ENCODE data around the gene SRXN1. TPM values are rescaled to one million over a fixed set of nuclear protein-coding genes. Genes with fewer than 3 reads are reported as not detected.

Gene SRXN1
- total and polyA plus RNA-seq, 2 donors (not counting 3 experiments of a cell fraction or from before 2014, with no cell fraction given) = 19.3 to 24.9 TPM

GRCh38 chr20:634148-634925, 18.7 kb downstream of the SRXN1 start:
- no TSS peak for BruUV-seq (replicated peaks)
- no peak for TF ChIP-seq EZH2 (IDR thresholded peaks at IDR 0.05; ENCODE audit: borderline replicate concordance, low read depth, low read length, severe bottlenecking)
- no peak for TF ChIP-seq FOS (IDR thresholded peaks at IDR 0.05; ENCODE audit: borderline replicate concordance, insufficient read depth, low read length)
- no peak for TF ChIP-seq JUN (IDR thresholded peaks at IDR 0.05; ENCODE audit: borderline replicate concordance, insufficient read depth, insufficient read length, low read depth)
- no peak for TF ChIP-seq POLR2A (IDR thresholded peaks at IDR 0.05; ENCODE audit: low read depth, low read length)
- no peak for TF ChIP-seq MAX (IDR thresholded peaks at IDR 0.05; ENCODE audit: insufficient read depth, insufficient read length)
- TF ChIP-seq CTCF (IDR thresholded peaks at IDR 0.05; ENCODE audit: extremely low read depth in 1 of 2, insufficient read depth in 1 of 2, low read depth in 1 of 2, low read length in 2 of 2) = no peak
- no peak for TF ChIP-seq MYC (IDR thresholded peaks at IDR 0.05; ENCODE audit: low read depth, low read length)
- TF ChIP-seq POLR2AphosphoS5 (IDR thresholded peaks at IDR 0.05; ENCODE audit: insufficient read depth, low read depth, low read length) = no peak
- no peak for TF ChIP-seq GATA2 (IDR thresholded peaks at IDR 0.05; ENCODE audit: insufficient read depth, insufficient read length, low read depth, low read length)

More at GRCh38 chr20:634148-634925, 18.7 kb downstream of the SRXN1 start:
- Histone ChIP-seq H2AFZ (ENCODE audit: low read depth, low read length) (no peak overlapping the region), H3K4me2 (ENCODE audit: insufficient read depth, low read length) (no peak overlapping the region), H3K4me3 (replicated peaks in 1 of 3; ENCODE audit: insufficient read depth in 1 of 3, low read depth in 1 of 3, low read length in 3 of 3) (no peak overlapping the region), H3K27me3 (ENCODE audit: control insufficient read depth in 2 of 2, insufficient read depth in 2 of 2, low read length in 2 of 2) (peaks cover 4 to 6% of the 10 kb centered on the region in 2 experiments), H3K4me1 (ENCODE audit: control insufficient read depth, extremely low read depth, insufficient read depth, low read length) (no peaks in the 10 kb centered on the region), H3K9me3 (replicated peaks; ENCODE audit: control insufficient read depth, insufficient read depth, low read length) (no peaks in the 10 kb centered on the region), H3K36me3 (ENCODE audit: control insufficient read depth in 2 of 2, extremely low read depth in 1 of 2, insufficient read depth in 2 of 2, low read length in 2 of 2) (no peaks in the 10 kb centered on the region), H3K9me1 (replicated peaks; ENCODE audit: control insufficient read depth, extremely low read depth, insufficient read depth, low read length) (no peaks in the 10 kb centered on the region), H3K27ac (ENCODE audit: insufficient read depth, low read depth, low read length) (no peak overlapping the region), H3K9ac (replicated peaks; ENCODE audit: extremely low read depth, insufficient read depth, low read length) (no peak overlapping the region), H4K20me1 (replicated peaks; ENCODE audit: control insufficient read depth, extremely low read depth, insufficient read depth, low read length) (no peaks in the 10 kb centered on the region), H3K79me2 (ENCODE audit: control insufficient read depth, insufficient read depth, low read length) (no peaks in the 10 kb centered on the region)
- ChIA-PET POLR2A (no interaction called here), CTCF (interaction anchor here (2.8 kb wide), 1 partner anchor 11 kb away, joined by 11 read pairs; no protein-coding TSS in a partner anchor)
- dilution Hi-C loops (cut with MboI; ENCODE audit: extremely low pct_ligation_motif_present, low sequenced_read_pairs) = no loop called here
- intact Hi-C loops (cut with micrococcal nuclease) = no loop called here
- FAIRE-seq (no peak), DNase-seq (ENCODE audit: low read depth, low spot score) (no peak)
